EH (cell line): ENCODE data around the gene RBM44.
A peak's percentile ranks its signal among the peaks of the same experiment; 100 is the strongest.
"Not testable (repeated sequence)": the region's sequence is repeated elsewhere in the genome, so short reads cannot be mapped to it uniquely, and the experiment has no call there.

Experiments used
- DNase-seq: peaks from one replicate; pipeline ENCODE4 v3.0.0-alpha.2; 2015; ENCODE audit warnings: low read depth

Gene RBM44

DNA sequence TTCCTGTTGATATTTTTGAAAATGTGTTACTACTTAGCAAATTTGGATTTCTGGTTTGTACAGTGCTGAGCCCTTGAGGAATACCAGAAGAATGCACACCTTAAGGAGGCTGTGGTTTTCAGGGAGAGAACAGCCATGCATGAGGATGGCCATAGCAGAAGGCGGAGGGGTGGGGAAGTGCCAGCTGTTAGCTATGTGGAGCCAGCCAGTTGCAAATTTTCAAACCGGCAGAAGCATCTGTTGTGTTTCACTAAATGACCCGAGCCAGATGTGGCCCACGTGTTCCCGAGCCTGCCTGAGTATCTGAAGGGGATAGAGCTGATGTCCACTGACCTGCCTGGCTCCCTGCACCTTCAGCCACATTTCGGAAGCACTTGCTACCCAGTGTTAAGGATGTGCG, 16.4 kb upstream of the RBM44 start:
- no peak for DNase-seq

DNA sequence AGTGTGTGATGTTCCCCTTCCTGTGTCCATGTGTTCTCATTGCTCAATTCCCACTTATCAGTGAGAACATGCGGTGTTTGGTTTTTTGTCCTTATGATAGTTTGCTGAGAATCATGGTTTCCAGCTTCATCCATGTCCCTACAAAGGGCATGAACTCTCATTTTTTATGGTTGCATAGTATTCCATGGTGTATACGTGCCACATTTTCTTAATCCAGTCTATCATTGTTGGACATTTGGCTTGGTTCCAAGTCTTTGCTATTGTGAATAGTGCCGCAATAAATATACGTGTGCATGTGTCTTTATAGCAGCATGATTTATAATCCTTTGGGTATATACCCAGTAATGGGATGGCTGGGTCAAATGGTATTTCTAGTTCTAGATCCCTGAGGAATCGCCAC, 14.9 kb upstream of the RBM44 start:
- not testable (repeated sequence) for DNase-seq

DNA sequence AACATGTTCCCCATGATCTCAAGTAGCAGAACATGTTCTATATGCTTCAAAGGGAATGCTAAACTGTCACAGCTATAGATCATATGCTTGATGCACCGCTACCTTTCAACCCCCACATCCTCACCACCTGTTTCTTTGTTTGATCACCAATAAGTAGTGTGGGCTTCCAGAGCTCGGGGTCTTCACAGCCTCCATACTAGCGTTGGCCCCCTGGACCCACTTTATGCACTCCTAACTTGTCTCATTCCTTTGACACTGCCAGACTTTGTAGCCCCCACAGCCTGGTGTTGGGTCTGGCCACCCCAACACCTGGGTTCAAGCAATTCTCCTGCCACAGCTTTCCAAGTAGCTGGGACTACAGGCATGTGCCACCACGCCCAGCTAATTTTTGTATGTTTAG, 11.6 kb upstream of the RBM44 start:
- DNase-seq, result no peak

DNA sequence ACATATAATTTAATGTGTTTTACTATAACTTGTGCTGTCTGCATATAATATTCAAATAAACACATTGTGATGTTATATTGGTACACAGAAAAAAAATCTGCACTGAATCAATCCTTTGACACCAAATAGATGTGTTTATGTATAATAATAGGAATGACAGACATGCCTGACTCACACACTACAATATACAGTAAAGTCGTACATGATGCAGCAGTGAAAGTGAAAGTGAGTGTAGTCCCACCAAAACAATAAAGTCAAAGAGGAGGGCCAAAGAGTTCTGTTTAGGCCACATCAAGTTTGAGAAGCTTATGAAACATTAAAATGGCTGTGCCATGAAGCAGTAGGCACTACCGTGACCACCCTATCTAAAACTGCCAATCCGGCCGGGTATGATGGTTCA, 8.2 kb upstream of the RBM44 start:
- DNase-seq, result peak; percentile 62

DNA sequence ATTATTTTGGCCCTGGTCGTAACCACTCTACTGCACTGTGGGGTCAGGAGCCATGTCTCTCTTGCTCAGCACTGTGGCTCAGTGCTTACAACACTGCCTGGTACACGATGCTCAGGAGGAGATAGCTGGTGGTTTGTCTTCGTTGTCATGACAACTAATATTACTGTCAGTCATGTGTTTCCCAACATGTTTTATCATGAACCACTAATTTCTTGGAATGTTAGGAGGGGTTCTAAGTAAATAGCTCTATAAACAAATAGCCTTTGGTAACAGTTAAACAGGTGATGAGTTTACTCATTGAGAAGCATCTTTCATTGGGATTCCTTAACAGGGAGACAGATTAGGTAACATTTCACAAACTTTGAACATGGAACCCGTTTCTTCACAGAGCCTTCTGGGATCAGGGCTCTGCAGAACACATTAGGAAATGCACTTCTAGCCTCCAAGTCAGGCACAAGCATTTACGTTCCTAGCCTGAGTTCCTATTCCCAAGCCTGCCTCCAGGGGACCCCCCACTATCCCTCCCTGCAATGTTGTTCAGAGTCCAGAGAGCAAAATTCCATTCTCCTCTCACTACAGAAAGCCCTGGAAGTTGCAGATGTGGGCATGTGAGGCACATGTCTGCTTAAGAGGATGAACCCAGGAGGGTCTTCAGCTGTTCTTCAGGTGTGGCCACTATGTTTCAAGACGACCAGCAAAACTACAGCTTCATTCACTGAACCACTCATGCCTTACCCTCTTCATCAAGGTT, 6.4 kb upstream of the RBM44 start:
- peak; percentile 33 for DNase-seq

DNA sequence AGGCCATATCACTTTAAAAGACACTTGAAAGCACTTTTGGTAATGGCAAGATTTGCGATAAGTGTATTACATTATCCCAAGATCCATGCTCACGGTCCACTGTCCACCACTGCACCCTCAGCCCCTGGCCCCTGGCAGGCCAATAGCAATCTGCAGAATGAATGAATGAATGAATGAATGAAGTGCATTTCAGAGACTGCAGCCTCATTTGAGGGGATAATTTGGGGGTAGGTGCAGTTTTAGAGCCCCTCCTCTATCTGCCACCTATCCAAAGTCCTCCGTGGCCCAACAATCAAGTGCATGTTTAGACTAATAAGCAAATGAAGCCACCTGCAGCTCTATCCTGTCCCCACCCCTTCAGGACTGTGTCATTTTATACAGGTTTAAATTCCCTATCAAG, 1.3 kb upstream of the RBM44 start:
- DNase-seq, result no peak

DNA sequence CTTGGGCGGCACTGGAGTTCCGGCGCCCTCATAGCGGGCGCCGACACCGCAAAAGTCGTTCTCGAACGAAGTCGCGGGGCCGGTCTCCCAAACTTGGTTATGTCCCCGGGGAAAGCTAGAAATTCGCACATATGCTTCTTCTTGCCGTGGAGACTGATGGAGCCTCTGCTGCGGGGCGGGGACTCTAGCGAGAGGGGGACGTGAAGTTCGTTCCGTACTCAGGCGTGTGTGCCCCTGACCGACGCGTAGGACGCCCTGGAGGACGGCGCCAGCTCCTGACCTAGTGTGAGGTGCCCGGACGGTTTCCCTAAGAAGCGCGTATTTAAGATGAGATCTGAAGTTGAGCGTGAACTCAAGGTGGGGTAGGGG, 465 bp downstream of the RBM44 start:
- DNase-seq, result no peak

DNA sequence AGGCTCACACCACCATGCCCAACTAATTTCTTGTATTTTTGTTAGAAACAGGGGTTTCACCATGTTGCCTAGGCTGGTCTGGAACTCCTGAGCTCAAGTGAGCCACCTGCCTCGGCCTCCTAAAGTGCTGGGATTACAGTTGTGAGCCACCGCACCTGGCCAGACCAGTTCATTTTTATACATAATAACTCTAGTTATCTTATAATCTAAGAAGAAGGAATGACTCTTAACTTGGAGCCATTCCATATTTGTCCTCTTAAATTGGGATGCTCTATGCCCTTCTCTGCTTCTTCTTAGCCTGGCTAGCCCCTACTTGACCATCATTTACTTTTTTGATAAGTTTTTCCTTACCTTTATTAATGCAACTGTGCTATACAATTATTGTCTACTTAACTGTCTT, 2.9 kb downstream of the RBM44 start:
- DNase-seq, result no peak

- DNase-seq, result peak; percentile 49
Observed at GRCh38 chr2:237806334-237806733, 7.8 kb downstream of the RBM44 start.

GRCh38 chr2:237815637-237816036, 17.1 kb downstream of the RBM44 start:
- DNase-seq, result no peak

DNA sequence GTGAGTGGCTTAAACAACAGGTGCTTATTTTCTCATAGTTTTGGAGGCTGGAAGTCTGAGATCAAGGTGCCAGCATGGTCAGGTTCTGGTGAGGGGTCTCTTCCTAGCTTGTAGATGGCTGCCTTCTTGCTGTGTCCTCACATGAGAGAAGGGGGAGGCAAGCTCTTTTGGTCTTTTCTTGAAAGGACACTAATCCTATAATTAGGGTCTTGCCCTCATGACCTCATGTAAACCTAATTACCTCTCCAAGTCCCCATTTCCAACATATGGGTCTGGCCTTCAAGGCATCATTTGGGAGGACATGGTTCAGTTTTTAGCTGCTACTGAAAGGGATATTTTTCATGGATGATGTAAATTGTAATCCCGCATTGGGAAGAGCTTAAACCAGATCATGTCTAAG, 18.0 kb downstream of the RBM44 start:
- DNase-seq, result no peak

DNA sequence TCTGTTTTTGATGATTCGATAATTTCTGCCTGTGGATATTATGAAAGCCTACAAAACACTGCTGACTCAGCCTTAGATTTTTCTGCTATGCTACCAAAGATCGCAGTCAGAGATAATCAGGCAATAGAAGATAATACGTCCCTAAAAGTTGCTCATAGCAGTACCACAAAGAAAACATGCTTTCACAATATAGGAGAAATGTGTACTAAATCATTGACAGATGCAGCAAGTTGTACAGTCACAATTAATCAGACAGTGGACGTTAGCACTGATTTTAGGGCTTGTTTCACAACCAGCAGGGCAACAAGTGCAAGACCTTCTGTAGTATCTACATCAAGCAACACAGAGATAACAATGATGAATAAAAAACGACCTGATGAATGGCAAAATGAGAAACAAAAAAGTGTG, 19.5 kb downstream of the RBM44 start:
- DNase-seq, result peak; percentile 86

- DNase-seq, result peak; percentile 5
Observed at GRCh38 chr2:237819231-237819630, 20.7 kb downstream of the RBM44 start.

GRCh38 chr2:237820421-237820820, 21.8 kb downstream of the RBM44 start:
- DNase-seq, result no peak

DNA sequence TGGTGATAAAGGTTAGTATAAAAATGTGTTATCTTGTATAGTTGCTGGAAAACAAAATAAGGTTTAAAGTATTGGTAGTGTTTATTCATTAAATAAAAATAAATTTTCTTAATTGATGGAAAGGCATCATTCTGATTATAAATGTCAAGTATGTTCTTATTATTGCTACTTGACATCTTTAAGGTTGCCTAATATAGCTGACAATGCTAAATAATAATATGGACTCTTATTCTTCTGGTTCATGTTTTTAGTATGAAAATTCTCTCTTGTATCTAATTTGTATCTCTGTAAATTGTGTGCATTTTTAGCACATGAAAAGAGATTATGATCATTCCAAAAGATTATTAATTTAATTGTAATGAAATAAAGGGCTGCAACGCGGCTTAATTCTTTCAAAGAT, 25.0 kb downstream of the RBM44 start:
- DNase-seq, result no peak

GRCh38 chr2:237824085-237824484, 25.5 kb downstream of the RBM44 start:
- DNase-seq, result no peak

GRCh38 chr2:237827421-237827987, 28.9 kb downstream of the RBM44 start:
- DNase-seq, result no peak

GRCh38 chr2:237830522-237830921, 31.9 kb downstream of the RBM44 start:
- DNase-seq, result no peak

- DNase-seq, result peak; percentile 49
Observed at GRCh38 chr2:237833546-237833945, 35.0 kb downstream of the RBM44 start.

DNA sequence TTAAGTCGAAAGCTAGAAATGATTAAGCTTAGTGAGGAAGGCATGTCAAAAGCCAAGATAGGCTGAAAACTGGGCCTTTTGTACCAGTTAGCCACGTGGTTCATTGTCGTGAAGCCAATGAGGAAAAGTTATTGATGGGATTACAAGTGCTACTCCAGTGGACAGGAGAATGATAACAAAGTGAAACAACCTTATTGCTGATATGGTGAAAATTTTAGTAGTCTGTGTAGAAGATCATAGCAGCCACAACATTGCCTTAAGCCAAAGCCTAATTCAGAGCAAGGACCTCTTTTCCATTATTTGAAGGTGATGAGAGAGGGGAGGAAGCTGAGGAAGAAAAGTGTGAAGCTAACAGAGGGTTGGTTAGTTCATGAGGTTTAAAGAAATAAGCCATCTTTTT, 36.8 kb downstream of the RBM44 start:
- no peak for DNase-seq

DNA sequence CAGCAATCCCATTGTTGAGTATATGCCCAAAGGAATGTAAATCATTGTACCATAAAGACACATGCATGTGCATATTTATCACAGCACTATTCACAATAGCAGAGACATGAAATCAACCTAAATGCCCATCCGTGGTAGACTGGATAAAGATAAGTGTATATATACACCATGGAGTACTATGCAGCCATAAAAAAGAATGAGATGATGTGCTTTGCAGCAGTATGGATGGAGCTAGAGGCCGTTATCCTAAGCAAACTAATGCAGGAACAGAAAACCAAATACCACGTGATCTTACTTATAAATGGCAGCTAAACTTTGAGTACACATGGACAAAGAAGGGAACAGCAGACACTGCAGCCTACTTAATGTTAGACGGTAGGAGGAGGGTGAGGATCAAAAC, 42.5 kb downstream of the RBM44 start:
- DNase-seq, result no peak

- not testable (repeated sequence) for DNase-seq
Observed at GRCh38 chr2:237848940-237849339, 50.4 kb downstream of the RBM44 start.

DNA sequence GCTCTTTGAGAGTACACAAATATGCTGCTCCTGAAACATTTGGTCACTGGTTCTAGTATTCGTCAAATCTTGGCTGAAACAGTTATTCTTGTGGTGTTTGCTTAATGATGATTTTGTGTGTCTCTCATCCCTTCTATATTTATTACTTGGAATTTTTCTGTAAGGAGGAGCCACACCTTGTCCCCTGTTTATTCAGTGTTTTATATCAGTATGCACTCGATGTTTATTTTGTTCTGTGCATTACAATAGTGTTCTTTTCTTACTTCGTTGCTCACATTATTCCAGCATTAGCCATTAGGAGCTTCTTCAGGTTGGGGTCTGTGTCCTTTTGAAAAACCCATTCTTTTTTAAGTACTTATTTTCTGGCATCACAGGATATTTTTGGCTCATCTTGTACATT, 55.7 kb downstream of the RBM44 start:
- no peak for DNase-seq

- no peak for DNase-seq
Observed at GRCh38 chr2:237857791-237858190, 59.2 kb downstream of the RBM44 start.
